Peyer's patch (tissue), 4 donors: ENCODE measurements around the gene ACAP2.

Experiments used
- CTCF ChIP-seq, 6 experiments: fragments of 450-650 bp in 4 of 6; fragments of 200-600 bp in 2 of 6; sonication (generic) in 1 of 6; IDR thresholded peaks; one replicate each; pipeline ENCODE4 v1.5.1; 2017 to 2019; ENCODE audit warnings: antibody characterized with exemption in 6 of 6, mild to moderate bottlenecking in 3 of 6, moderate library complexity in 1 of 6
- POLR2A ChIP-seq, 2 donors: fragments of 450-650 bp; IDR thresholded peaks; one replicate each; pipeline ENCODE4 v1.5.1; 2017; ENCODE audit warnings: antibody characterized with exemption in 2 of 2, mild to moderate bottlenecking in 2 of 2, moderate library complexity in 2 of 2

GRCh38 chr3:195445885-195446284, 3.1 kb upstream of the ACAP2 start:
- TF ChIP-seq CTCF (IDR thresholded peaks at IDR 0.05) (no peak), POLR2A (IDR thresholded peaks at IDR 0.05) (no peak)
